HG03342 (cell line): ENCODE results near the gene EDIL3.

Experiments
- ATAC-seq: cut with Tn5 transposase; IDR thresholded peaks from one replicate; pipeline ENCODE4 v1.9.1; 2021; ENCODE audit warnings: mild to moderate bottlenecking, moderate library complexity; ENCODE audit not compliant: unreplicated experiment

Gene EDIL3

GRCh38 chr5:84260939-84261338 is 123.7 kb downstream of the EDIL3 start:
- no peak for ATAC-seq

- ATAC-seq: peak; percentile 60
Observed at GRCh38 chr5:84260140-84260539, 124.5 kb downstream of the EDIL3 start.

- no peak for ATAC-seq
Observed at GRCh38 chr5:84259283-84260045, 125.2 kb downstream of the EDIL3 start.

- no peak for ATAC-seq
Observed at GRCh38 chr5:84257061-84257460, 127.6 kb downstream of the EDIL3 start.

- ATAC-seq: peak; percentile 42
Observed at GRCh38 chr5:84255315-84255714, 129.4 kb downstream of the EDIL3 start.

GRCh38 chr5:84253946-84254345 is 130.7 kb downstream of the EDIL3 start:
- no peak for ATAC-seq

GRCh38 chr5:84251503-84251902 is 133.2 kb downstream of the EDIL3 start:
- ATAC-seq: no peak

GRCh38 chr5:84249918-84250630 is 134.6 kb downstream of the EDIL3 start:
- no peak for ATAC-seq

GRCh38 chr5:84248013-84248412 is 136.7 kb downstream of the EDIL3 start:
- ATAC-seq: no peak

GRCh38 chr5:84242286-84242685 is 142.4 kb downstream of the EDIL3 start:
- ATAC-seq: no peak

- ATAC-seq: no peak
Observed at GRCh38 chr5:84239494-84239893, 145.2 kb downstream of the EDIL3 start.

- ATAC-seq: no peak
Observed at GRCh38 chr5:84237126-84237525, 147.6 kb downstream of the EDIL3 start.

- ATAC-seq: no peak
Observed at GRCh38 chr5:84231433-84231832, 153.2 kb downstream of the EDIL3 start.

GRCh38 chr5:84229045-84229444 is 155.6 kb downstream of the EDIL3 start:
- no peak for ATAC-seq

- no peak for ATAC-seq
Observed at GRCh38 chr5:84228266-84228665, 156.4 kb downstream of the EDIL3 start.

GRCh38 chr5:84227236-84227635 is 157.4 kb downstream of the EDIL3 start:
- ATAC-seq: no peak

- no peak for ATAC-seq
Observed at GRCh38 chr5:84218546-84218945, 166.1 kb downstream of the EDIL3 start.

GRCh38 chr5:84215521-84215920 is 169.2 kb downstream of the EDIL3 start:
- no peak for ATAC-seq

- no peak for ATAC-seq
Observed at GRCh38 chr5:84213861-84214260, 170.8 kb downstream of the EDIL3 start.

- no peak for ATAC-seq
Observed at GRCh38 chr5:84213212-84213611, 171.5 kb downstream of the EDIL3 start.

GRCh38 chr5:84204772-84205171 is 179.9 kb downstream of the EDIL3 start:
- ATAC-seq: no peak

- ATAC-seq: no peak
Observed at GRCh38 chr5:84202136-84202535, 182.5 kb downstream of the EDIL3 start.
